Measurements from ENCODE around the gene SARS2. TPM values are rescaled to one million over a fixed set of nuclear protein-coding genes. Genes with fewer than 3 reads are reported as not detected.

SARS2 gene
- total and polyA plus RNA-seq, 12 donors, result 9.1 to 116 (median 35.4) TPM

- intact Hi-C loops (cut with DNase I), result loop anchor here in 1 of 2 donors (10.0 kb wide), 1 partner anchor 178 kb away; the partner anchor contains the start of gene CAPN12
- 90 to 96% (median 92%) methylated on average over 5 of the region's 5 CpGs for WGBS, 4 donors
- TF ChIP-seq POLR2A (IDR thresholded peaks at IDR 0.05) (no peak), CTCF (IDR thresholded peaks at IDR 0.05) (no peak)
- no peak overlapping the region for H3K4me3 ChIP-seq
- H3K4me1 ChIP-seq (replicated peaks in 1 of 2), result peaks cover 0 to 3% of the 10 kb centered on the region in 2 donors
- DNase-seq, result no peak
- H3K27me3 ChIP-seq, result no peaks in the 10 kb centered on the region
- H3K36me3 ChIP-seq (replicated peaks in 1 of 2), result peaks cover 0 to 39% of the 10 kb centered on the region in 2 donors
- H3K27ac ChIP-seq, result no peak overlapping the region
- H3K9me3 ChIP-seq (replicated peaks in 1 of 3), result no peaks in the 10 kb centered on the region
Measured at GRCh38 chr19:38922482-38922881, 8.1 kb downstream of the SARS2 start.

DNA sequence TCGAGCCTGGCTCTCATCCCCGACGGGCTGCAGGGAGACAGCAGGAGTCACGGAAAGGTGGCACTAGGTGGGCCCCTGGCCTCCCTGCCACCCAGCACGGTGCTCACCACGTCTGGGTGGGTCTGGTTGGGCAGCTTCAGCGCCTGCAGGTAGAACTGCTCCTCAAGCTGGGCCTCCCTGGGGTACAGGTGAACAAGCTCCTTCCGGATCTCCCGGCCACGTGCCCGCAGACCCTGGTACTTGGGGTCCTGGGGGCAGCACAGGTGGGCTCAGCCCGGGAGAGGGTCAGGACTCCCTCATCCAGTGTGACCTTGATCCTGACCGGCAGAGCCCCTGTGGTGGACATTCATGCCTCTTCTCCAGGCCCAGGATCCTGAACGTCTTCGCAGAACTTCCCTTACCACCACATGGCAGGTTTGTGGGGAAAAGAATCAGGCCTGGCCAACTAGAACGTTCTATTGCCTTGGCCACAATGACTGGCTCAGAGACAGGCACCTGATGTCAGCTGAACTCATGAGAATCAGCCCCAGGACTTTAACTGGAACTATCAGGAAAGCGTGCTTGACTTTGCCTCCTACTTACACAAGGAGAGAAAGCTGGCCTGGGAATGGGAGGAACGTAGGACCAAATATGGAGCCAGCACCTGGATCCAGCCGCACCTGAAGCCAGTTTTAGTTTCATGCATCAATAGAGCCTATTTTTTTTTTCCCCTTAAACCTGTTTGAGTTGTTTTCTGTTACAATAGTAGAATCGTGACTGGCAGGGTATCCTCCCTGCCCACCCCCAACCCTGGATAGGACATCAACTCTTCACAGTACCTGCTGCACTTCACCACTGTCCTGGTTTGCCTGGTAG, 8.9 kb downstream of the SARS2 start:
- Histone ChIP-seq H3K27ac (no peak overlapping the region), H3K4me3 (no peak overlapping the region), H3K4me1 (replicated peaks in 1 of 2) (peaks cover 0 to 3% of the 10 kb centered on the region in 2 donors), H3K27me3 (no peaks in the 10 kb centered on the region), H3K9me3 (replicated peaks in 1 of 3) (no peaks in the 10 kb centered on the region), H3K36me3 (replicated peaks in 1 of 2) (peaks cover 0 to 39% of the 10 kb centered on the region in 2 donors)
- TF ChIP-seq CTCF (IDR thresholded peaks at IDR 0.05) (no peak), POLR2A (IDR thresholded peaks at IDR 0.05) (no peak)
- 85 to 96% (median 93%) methylated on average over 7 to 20 of the region's 20 CpGs for WGBS, 4 donors
- DNase-seq, result no peak
- intact Hi-C loops (cut with DNase I), result loop anchor here in 1 of 2 donors (10.0 kb wide), 1 partner anchor 177 kb away; the partner anchor contains the start of gene CAPN12

DNA sequence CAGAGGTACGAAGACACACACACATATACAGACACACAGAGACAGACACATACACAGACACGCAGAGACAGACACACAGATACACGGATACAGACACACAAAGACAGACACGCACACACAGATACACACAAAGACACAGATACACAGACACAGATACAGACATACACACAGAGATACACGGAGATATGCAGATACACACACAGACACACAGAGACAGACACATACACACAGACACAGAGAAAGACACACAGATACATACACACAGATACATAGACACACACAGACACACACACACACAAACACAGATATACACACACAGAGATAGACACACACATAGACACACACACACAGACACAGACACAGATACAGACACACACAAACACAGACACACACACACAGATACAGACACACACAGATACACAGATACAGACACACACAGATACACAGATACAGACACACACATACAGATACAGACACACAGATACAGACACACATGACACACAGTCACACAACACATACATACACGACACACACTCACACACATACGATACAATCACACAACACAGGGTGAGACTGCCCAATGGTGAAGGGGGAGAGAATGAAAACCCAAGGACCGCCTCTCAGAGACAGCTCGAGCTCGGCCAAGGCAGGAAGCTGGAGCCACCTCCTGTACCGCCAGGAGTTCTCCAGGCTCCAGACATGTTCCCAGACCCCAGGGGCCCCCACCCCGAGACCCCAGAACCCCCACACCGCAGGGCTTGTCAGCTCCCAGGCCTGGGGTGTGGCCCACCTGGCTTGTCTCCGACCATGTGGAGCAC, 9.8 kb downstream of the SARS2 start:
- H3K27ac ChIP-seq, result no peak overlapping the region
- 76 to 82% (median 78%) methylated on average over 10 to 14 of the region's 14 CpGs for WGBS, 4 donors
- peaks cover 0 to 3% of the 10 kb centered on the region in 2 donors for H3K4me1 ChIP-seq (replicated peaks in 1 of 2)
- peaks cover 0 to 33% of the 10 kb centered on the region in 2 donors for H3K36me3 ChIP-seq (replicated peaks in 1 of 2)
- no peaks in the 10 kb centered on the region for H3K27me3 ChIP-seq
- no peaks in the 10 kb centered on the region for H3K9me3 ChIP-seq (replicated peaks in 1 of 3)
- TF ChIP-seq CTCF (IDR thresholded peaks at IDR 0.05) (no peak), POLR2A (IDR thresholded peaks at IDR 0.05) (no peak)
- intact Hi-C loops (cut with DNase I), result loop anchor here in 1 of 2 donors (10.0 kb wide), 1 partner anchor 176 kb away; the partner anchor contains the start of gene CAPN12
- no peak for DNase-seq
- H3K4me3 ChIP-seq, result no peak overlapping the region

Data from adrenal gland (tissue), 12 donors.